HG03175 (cell line): ENCODE data around the gene APP.

Source experiments
- ATAC-seq: cut with Tn5 transposase; IDR thresholded peaks from one replicate; pipeline ENCODE4 v1.9.1; 2021; ENCODE audit warnings: mild to moderate bottlenecking, moderate library complexity; ENCODE audit not compliant: unreplicated experiment

The APP gene

GRCh38 chr21:26070121-26070520 lies 100.4 kb downstream of the APP start:
- no peak for ATAC-seq

- no peak for ATAC-seq
Observed at GRCh38 chr21:26068776-26069175, 101.8 kb downstream of the APP start.

- no peak for ATAC-seq
Observed at GRCh38 chr21:26067836-26068594, 102.6 kb downstream of the APP start.

- ATAC-seq: no peak
Observed at GRCh38 chr21:26064506-26064905, 106.1 kb downstream of the APP start.

GRCh38 chr21:26061437-26061836 lies 109.1 kb downstream of the APP start:
- no peak for ATAC-seq

- ATAC-seq: no peak
Observed at GRCh38 chr21:26060335-26061115, 110.0 kb downstream of the APP start.

GRCh38 chr21:26057477-26058170 lies 112.9 kb downstream of the APP start:
- no peak for ATAC-seq

GRCh38 chr21:26055841-26056264 lies 114.7 kb downstream of the APP start:
- no peak for ATAC-seq

- ATAC-seq: no peak
Observed at GRCh38 chr21:26055010-26055409, 115.6 kb downstream of the APP start.

GRCh38 chr21:26052057-26052456 lies 118.5 kb downstream of the APP start:
- ATAC-seq: no peak

- no peak for ATAC-seq
Observed at GRCh38 chr21:26050857-26051256, 119.7 kb downstream of the APP start.

GRCh38 chr21:26049803-26050202 lies 120.8 kb downstream of the APP start:
- no peak for ATAC-seq

- no peak for ATAC-seq
Observed at GRCh38 chr21:26047279-26047967, 123.1 kb downstream of the APP start.

- no peak for ATAC-seq
Observed at GRCh38 chr21:26043891-26044290, 126.7 kb downstream of the APP start.

- no peak for ATAC-seq
Observed at GRCh38 chr21:26042181-26042876, 128.2 kb downstream of the APP start.

GRCh38 chr21:26041431-26042180 lies 129.0 kb downstream of the APP start:
- no peak for ATAC-seq

GRCh38 chr21:26036916-26037315 lies 133.7 kb downstream of the APP start:
- ATAC-seq: no peak

- no peak for ATAC-seq
Observed at GRCh38 chr21:26032263-26032662, 138.3 kb downstream of the APP start.

- ATAC-seq: no peak
Observed at GRCh38 chr21:26028183-26028582, 142.4 kb downstream of the APP start.

- ATAC-seq: no peak
Observed at GRCh38 chr21:26027696-26028095, 142.9 kb downstream of the APP start.
